Measurements from ENCODE around the gene ARPC2. TPM values are rescaled to one million over a fixed set of nuclear protein-coding genes. Genes with fewer than 3 reads are reported as not detected.
A peak's percentile ranks its signal among the peaks of the same experiment; 100 is the strongest.

ARPC2 gene
- total and polyA plus RNA-seq, 2 of the 13 experiments (the other 11 are each of a cell fraction or from before 2014, with no cell fraction given) = 168 to 303 TPM

GRCh38 chr2:218216674-218217359, at the start of gene ARPC2 (continued):
- no peak for TF ChIP-seq ZFP41 (CRISPR knock-in tag; IDR thresholded peaks at IDR 0.05; ENCODE audit: borderline replicate concordance)
- no peak for TF ChIP-seq EED (CRISPR knock-in tag; IDR thresholded peaks at IDR 0.05)
- peak; percentile 42; the same call in 1 of the 2 replicates for TF ChIP-seq ZNF547 (CRISPR knock-in tag; IDR thresholded peaks at IDR 0.05)
- peak; percentile 51; the same call in 1 of the 2 replicates for TF ChIP-seq ZNF839 (CRISPR knock-in tag; IDR thresholded peaks at IDR 0.05; ENCODE audit: borderline replicate concordance)
- TF ChIP-seq NR0B2 (CRISPR knock-in tag; IDR thresholded peaks at IDR 0.05) = peak; percentile 84
- peak; percentile 46 for TF ChIP-seq UBTF (CRISPR knock-in tag; IDR thresholded peaks at IDR 0.05)
- peak; percentile 78 for TF ChIP-seq ZGPAT (CRISPR knock-in tag; IDR thresholded peaks at IDR 0.05)
- no peak for TF ChIP-seq NONO (IDR thresholded peaks at IDR 0.05)
- peak; percentile 44 for TF ChIP-seq NONO (CRISPR knock-in tag; conservative IDR thresholded peaks at IDR 0.05)
- no peak for TF ChIP-seq CBFB (CRISPR knock-in tag; IDR thresholded peaks at IDR 0.05)
- peak; percentile 97 for TF ChIP-seq ZNF704 (CRISPR knock-in tag; IDR thresholded peaks at IDR 0.05; ENCODE audit: borderline replicate concordance)
- peak; percentile 62; the same call in 1 of the 2 replicates for TF ChIP-seq ZNF563 (CRISPR knock-in tag; IDR thresholded peaks at IDR 0.05)
- no peak for TF ChIP-seq ARID2 (CRISPR knock-in tag; IDR thresholded peaks at IDR 0.05; ENCODE audit: borderline replicate concordance)
- peak; percentile 76 for TF ChIP-seq CREB3 (CRISPR knock-in tag; IDR thresholded peaks at IDR 0.05)
- TF ChIP-seq ZBTB21 (CRISPR knock-in tag; IDR thresholded peaks at IDR 0.05) = peak; percentile 48; the same call in 1 of the 2 replicates
- TF ChIP-seq FOSL1 (CRISPR knock-in tag; IDR thresholded peaks at IDR 0.05; ENCODE audit: borderline replicate concordance) = no peak
- TF ChIP-seq KLF15 (CRISPR knock-in tag; IDR thresholded peaks at IDR 0.05; ENCODE audit: borderline replicate concordance) = peak; percentile 80; the same call in 1 of the 2 replicates
- TF ChIP-seq CBX1 (IDR thresholded peaks at IDR 0.05; ENCODE audit: low read depth) = peak; percentile 54
- no peak for TF ChIP-seq TEAD3 (CRISPR knock-in tag; optimal IDR thresholded peaks at IDR 0.05; ENCODE audit: borderline replicate concordance)
- TF ChIP-seq HHEX (CRISPR knock-in tag; IDR thresholded peaks at IDR 0.05) = no peak
- TF ChIP-seq SMAD1 (CRISPR knock-in tag; IDR thresholded peaks at IDR 0.05; ENCODE audit: borderline replicate concordance, low read depth) = no peak
- TF ChIP-seq ZNF414 (CRISPR knock-in tag; IDR thresholded peaks at IDR 0.05) = no peak; the same call in 1 of the 2 replicates
- no peak for TF ChIP-seq ZNF180 (CRISPR knock-in tag; IDR thresholded peaks at IDR 0.05; ENCODE audit: borderline replicate concordance, low read depth)
